Measurements from ENCODE around the gene GALNT11. TPM values are rescaled to one million over a fixed set of nuclear protein-coding genes. Genes with fewer than 3 reads are reported as not detected.
"Not testable (repeated sequence)": the region's sequence is repeated elsewhere in the genome, so short reads cannot be mapped to it uniquely, and the experiment has no call there.

The GALNT11 gene
- total and polyA plus RNA-seq, 7 experiments from 2014 or later, result 16.0 to 41.3 (median 25.6) TPM

- Mint-ChIP-seq H3K9me3 (peaks cover 10 to 90% (median 38%) of the 10 kb centered on the region in 11 donors), H3K4me1 (peaks cover 0 to 17% (median 8%) of the 10 kb centered on the region in 7 donors), H3K36me3 (peaks cover 18 to 76% (median 68%) of the 10 kb centered on the region in 5 donors)
- H3K27me3 ChIP-seq (ENCODE audit: control insufficient read depth in 2 of 2, insufficient read depth in 2 of 2, low read length in 2 of 2); H3K4me3 Mint-ChIP-seq; CTCF ChIA-PET; H3K27ac Mint-ChIP-seq; DNase-seq; H3K4me1 ChIP-seq (ENCODE audit: control insufficient read depth in 2 of 2, insufficient read depth in 2 of 2, low read length in 2 of 2); H3K36me3 ChIP-seq (ENCODE audit: control insufficient read depth in 2 of 3, insufficient read depth in 3 of 3, low read length in 3 of 3); ATAC-seq; POLR2A ChIA-PET; H3K27ac ChIP-seq (ENCODE audit: low read depth, low read length); H3K27me3 Mint-ChIP-seq; intact Hi-C loops (cut with micrococcal nuclease); H3K4me3 ChIP-seq (ENCODE audit: low read length): not testable (repeated sequence)
- peaks cover 0 to 26% (median 0%) of the 10 kb centered on the region in 3 experiments for H3K9me3 ChIP-seq (ENCODE audit: control insufficient read depth in 2 of 3, low read length in 3 of 3)
Measured at GRCh38 chr7:152043086-152043485, 17.6 kb downstream of the GALNT11 start.

GRCh38 chr7:152044909-152045308, 19.4 kb downstream of the GALNT11 start:
- H3K4me1 Mint-ChIP-seq, result peaks cover 8 to 17% (median 14%) of the 10 kb centered on the region in 7 donors

GRCh38 chr7:152046531-152046930, 21.1 kb downstream of the GALNT11 start:
- Mint-ChIP-seq H3K4me1 (peaks cover 8 to 25% (median 19%) of the 10 kb centered on the region in 7 donors), H3K27ac (no peak overlapping the region), H3K4me3 (peak overlapping the region in 1 of 10 donors; percentile 24), H3K27me3 (no peaks in the 10 kb centered on the region), H3K9me3 (peaks cover 2 to 70% (median 30%) of the 10 kb centered on the region in 11 donors), H3K36me3 (peaks cover 17 to 66% (median 52%) of the 10 kb centered on the region in 5 donors)
- Histone ChIP-seq H3K36me3 (ENCODE audit: control insufficient read depth in 2 of 3, insufficient read depth in 3 of 3, low read length in 3 of 3) (no peaks in the 10 kb centered on the region), H3K4me3 (ENCODE audit: low read length) (no peak overlapping the region), H3K4me1 (ENCODE audit: control insufficient read depth in 2 of 2, insufficient read depth in 2 of 2, low read length in 2 of 2) (no peaks in the 10 kb centered on the region), H3K27ac (ENCODE audit: low read depth, low read length) (no peak overlapping the region), H3K27me3 (ENCODE audit: control insufficient read depth in 2 of 2, insufficient read depth in 2 of 2, low read length in 2 of 2) (no peaks in the 10 kb centered on the region), H3K9me3 (ENCODE audit: control insufficient read depth in 2 of 3, low read length in 3 of 3) (peaks cover 0 to 16% (median 0%) of the 10 kb centered on the region in 3 experiments)
- ChIA-PET CTCF (no interaction called here), POLR2A (no interaction called here)
- DNase-seq, result no peak
- intact Hi-C loops (cut with micrococcal nuclease), result no loop called here
- no peak for ATAC-seq

More at GRCh38 chr7:152044909-152045308, 19.4 kb downstream of the GALNT11 start:
- DNase-seq; H3K27me3 ChIP-seq (ENCODE audit: control insufficient read depth in 2 of 2, insufficient read depth in 2 of 2, low read length in 2 of 2); H3K4me1 ChIP-seq (ENCODE audit: control insufficient read depth in 2 of 2, insufficient read depth in 2 of 2, low read length in 2 of 2); H3K27ac ChIP-seq (ENCODE audit: low read depth, low read length); H3K4me3 ChIP-seq (ENCODE audit: low read length); H3K36me3 ChIP-seq (ENCODE audit: control insufficient read depth in 2 of 3, insufficient read depth in 3 of 3, low read length in 3 of 3); CTCF ChIA-PET; intact Hi-C loops (cut with micrococcal nuclease); H3K4me3 Mint-ChIP-seq; H3K27me3 Mint-ChIP-seq; ATAC-seq; POLR2A ChIA-PET; H3K27ac Mint-ChIP-seq: not testable (repeated sequence)
- Mint-ChIP-seq H3K9me3 (peaks cover 4 to 85% (median 33%) of the 10 kb centered on the region in 11 donors), H3K36me3 (peaks cover 17 to 72% (median 63%) of the 10 kb centered on the region in 5 donors)
- peaks cover 0 to 16% (median 0%) of the 10 kb centered on the region in 3 experiments for H3K9me3 ChIP-seq (ENCODE audit: control insufficient read depth in 2 of 3, low read length in 3 of 3)

GRCh38 chr7:152048051-152048450, 22.6 kb downstream of the GALNT11 start:
- Mint-ChIP-seq H3K27ac (no peak overlapping the region), H3K4me3 (no peak overlapping the region), H3K27me3 (no peaks in the 10 kb centered on the region), H3K4me1 (peaks cover 14 to 35% (median 23%) of the 10 kb centered on the region in 7 donors), H3K9me3 (peaks cover 2 to 60% (median 27%) of the 10 kb centered on the region in 11 donors), H3K36me3 (peaks cover 16 to 57% (median 48%) of the 10 kb centered on the region in 5 donors)
- Histone ChIP-seq H3K27ac (ENCODE audit: low read depth, low read length) (no peak overlapping the region), H3K4me1 (ENCODE audit: control insufficient read depth in 2 of 2, insufficient read depth in 2 of 2, low read length in 2 of 2) (no peaks in the 10 kb centered on the region), H3K9me3 (ENCODE audit: control insufficient read depth in 2 of 3, low read length in 3 of 3) (peaks cover 0 to 16% (median 0%) of the 10 kb centered on the region in 3 experiments), H3K36me3 (ENCODE audit: control insufficient read depth in 2 of 3, insufficient read depth in 3 of 3, low read length in 3 of 3) (no peaks in the 10 kb centered on the region), H3K27me3 (ENCODE audit: control insufficient read depth in 2 of 2, insufficient read depth in 2 of 2, low read length in 2 of 2) (no peaks in the 10 kb centered on the region), H3K4me3 (ENCODE audit: low read length) (no peak overlapping the region)
- intact Hi-C loops (cut with micrococcal nuclease), result no loop called here
- ChIA-PET CTCF (no interaction called here), POLR2A (no interaction called here)
- no peak for ATAC-seq
- no peak for DNase-seq

- no peak overlapping the region for H3K4me3 ChIP-seq (ENCODE audit: low read length)
- ChIA-PET POLR2A (no interaction called here), CTCF (interaction anchor here (0.6 kb wide), 1 partner anchor 246 kb away, joined by 3 read pairs; no protein-coding TSS in a partner anchor)
- ATAC-seq (no peak), DNase-seq (no peak)
- no peak overlapping the region for H3K27ac ChIP-seq (ENCODE audit: low read depth, low read length)
- H3K36me3 ChIP-seq (ENCODE audit: control insufficient read depth in 2 of 3, insufficient read depth in 3 of 3, low read length in 3 of 3), result no peaks in the 10 kb centered on the region
- peaks cover 0 to 35% (median 18%) of the 10 kb centered on the region in 11 donors for H3K9me3 Mint-ChIP-seq
- peaks cover 4 to 43% (median 32%) of the 10 kb centered on the region in 5 donors for H3K36me3 Mint-ChIP-seq
- no peak overlapping the region for H3K4me3 Mint-ChIP-seq
- H3K27me3 Mint-ChIP-seq, result no peaks in the 10 kb centered on the region
- peak overlapping the region in 1 of 9 donors; percentile 43 for H3K27ac Mint-ChIP-seq
- H3K9me3 ChIP-seq (ENCODE audit: control insufficient read depth in 2 of 3, low read length in 3 of 3), result peaks cover 0 to 8% (median 0%) of the 10 kb centered on the region in 3 experiments
- no peaks in the 10 kb centered on the region for H3K4me1 ChIP-seq (ENCODE audit: control insufficient read depth in 2 of 2, insufficient read depth in 2 of 2, low read length in 2 of 2)
- no peaks in the 10 kb centered on the region for H3K27me3 ChIP-seq (ENCODE audit: control insufficient read depth in 2 of 2, insufficient read depth in 2 of 2, low read length in 2 of 2)
- intact Hi-C loops (cut with micrococcal nuclease), result no loop called here
- H3K4me1 Mint-ChIP-seq, result peaks cover 12 to 41% (median 28%) of the 10 kb centered on the region in 7 donors
Measured at GRCh38 chr7:152050547-152050971, 25.1 kb downstream of the GALNT11 start.

GRCh38 chr7:152051968-152052367, 26.5 kb downstream of the GALNT11 start:
- no peak overlapping the region for H3K4me3 ChIP-seq (ENCODE audit: low read length)
- H3K36me3 Mint-ChIP-seq, result peaks cover 0 to 38% (median 18%) of the 10 kb centered on the region in 5 donors
- H3K27ac Mint-ChIP-seq, result no peak overlapping the region
- no peak overlapping the region for H3K27ac ChIP-seq (ENCODE audit: low read depth, low read length)
- DNase-seq (no peak), ATAC-seq (no peak)
- H3K4me3 Mint-ChIP-seq, result no peak overlapping the region
- H3K27me3 ChIP-seq (ENCODE audit: control insufficient read depth in 2 of 2, insufficient read depth in 2 of 2, low read length in 2 of 2), result no peaks in the 10 kb centered on the region
- intact Hi-C loops (cut with micrococcal nuclease), result no loop called here
- peaks cover 0 to 41% (median 23%) of the 10 kb centered on the region in 7 donors for H3K4me1 Mint-ChIP-seq
- CTCF ChIA-PET, result no interaction called here
- POLR2A ChIA-PET, result no interaction called here
- no peaks in the 10 kb centered on the region for H3K36me3 ChIP-seq (ENCODE audit: control insufficient read depth in 2 of 3, insufficient read depth in 3 of 3, low read length in 3 of 3)
- no peaks in the 10 kb centered on the region for H3K4me1 ChIP-seq (ENCODE audit: control insufficient read depth in 2 of 2, insufficient read depth in 2 of 2, low read length in 2 of 2)
- H3K27me3 Mint-ChIP-seq, result no peaks in the 10 kb centered on the region
- H3K9me3 Mint-ChIP-seq, result peaks cover 0 to 20% (median 4%) of the 10 kb centered on the region in 11 donors
- H3K9me3 ChIP-seq (ENCODE audit: control insufficient read depth in 2 of 3, low read length in 3 of 3), result no peaks in the 10 kb centered on the region

GRCh38 chr7:152052771-152053170, 27.3 kb downstream of the GALNT11 start:
- no peaks in the 10 kb centered on the region for H3K4me1 ChIP-seq (ENCODE audit: control insufficient read depth in 2 of 2, insufficient read depth in 2 of 2, low read length in 2 of 2)
- H3K27me3 ChIP-seq (ENCODE audit: control insufficient read depth in 2 of 2, insufficient read depth in 2 of 2, low read length in 2 of 2), result no peaks in the 10 kb centered on the region
- DNase-seq (no peak), ATAC-seq (no peak)
- no peaks in the 10 kb centered on the region for H3K9me3 ChIP-seq (ENCODE audit: control insufficient read depth in 2 of 3, low read length in 3 of 3)
- no peaks in the 10 kb centered on the region for H3K36me3 ChIP-seq (ENCODE audit: control insufficient read depth in 2 of 3, insufficient read depth in 3 of 3, low read length in 3 of 3)
- no peak overlapping the region for H3K27ac ChIP-seq (ENCODE audit: low read depth, low read length)
- ChIA-PET POLR2A (no interaction called here), CTCF (no interaction called here)
- Mint-ChIP-seq H3K36me3 (peaks cover 0 to 38% (median 20%) of the 10 kb centered on the region in 5 donors), H3K4me3 (no peak overlapping the region), H3K27me3 (no peaks in the 10 kb centered on the region), H3K27ac (peak overlapping the region in 2 of 9 donors; percentile 13 to 14), H3K9me3 (peaks cover 0 to 17% (median 2%) of the 10 kb centered on the region in 11 donors), H3K4me1 (peaks cover 0 to 44% (median 23%) of the 10 kb centered on the region in 7 donors)
- no peak overlapping the region for H3K4me3 ChIP-seq (ENCODE audit: low read length)
- intact Hi-C loops (cut with micrococcal nuclease), result no loop called here
